Ectodermal cell (in vitro differentiated cells): ENCODE results near the gene GABBR2.

Experiments
- H3K27ac ChIP-seq: 2 replicates; pipeline ENCODE4 v1.7.0; 2013; ENCODE audit warnings: mild to moderate bottlenecking, low read depth, low read length; ENCODE audit not compliant: insufficient read depth, poor library complexity, severe bottlenecking
- H3K27me3 ChIP-seq: 2 replicates; pipeline ENCODE4 v1.7.0; 2013; ENCODE audit warnings: mild to moderate bottlenecking, low read length; ENCODE audit not compliant: insufficient read depth, control insufficient read depth, poor library complexity, severe bottlenecking
- H3K36me3 ChIP-seq: one replicate; pipeline ENCODE4 v1.7.0; 2013; ENCODE audit warnings: low read length; ENCODE audit not compliant: control insufficient read depth, insufficient read depth
- H3K4me1 ChIP-seq: one replicate; pipeline ENCODE4 v1.7.0; 2013; ENCODE audit warnings: low read length; ENCODE audit not compliant: control insufficient read depth, insufficient read depth
- H3K4me3 ChIP-seq: 2 replicates; pipeline ENCODE4 v1.7.0; 2013; ENCODE audit warnings: low read depth, low read length, control low read depth; ENCODE audit not compliant: insufficient read depth
- H3K9me3 ChIP-seq: 2 replicates; pipeline ENCODE4 v1.7.0; 2013; ENCODE audit warnings: mild to moderate bottlenecking, low read length, moderate library complexity; ENCODE audit not compliant: control insufficient read depth
- WGBS, 2 experiments: methylation state at CpG; one replicate each; pipeline ENCODE4 v1.1.7; 2013; ENCODE audit warnings: missing lambda C conversion rate in 2 of 2; 5-methylcytosine and 5-hydroxymethylcytosine counted together

The GABBR2 gene

DNA sequence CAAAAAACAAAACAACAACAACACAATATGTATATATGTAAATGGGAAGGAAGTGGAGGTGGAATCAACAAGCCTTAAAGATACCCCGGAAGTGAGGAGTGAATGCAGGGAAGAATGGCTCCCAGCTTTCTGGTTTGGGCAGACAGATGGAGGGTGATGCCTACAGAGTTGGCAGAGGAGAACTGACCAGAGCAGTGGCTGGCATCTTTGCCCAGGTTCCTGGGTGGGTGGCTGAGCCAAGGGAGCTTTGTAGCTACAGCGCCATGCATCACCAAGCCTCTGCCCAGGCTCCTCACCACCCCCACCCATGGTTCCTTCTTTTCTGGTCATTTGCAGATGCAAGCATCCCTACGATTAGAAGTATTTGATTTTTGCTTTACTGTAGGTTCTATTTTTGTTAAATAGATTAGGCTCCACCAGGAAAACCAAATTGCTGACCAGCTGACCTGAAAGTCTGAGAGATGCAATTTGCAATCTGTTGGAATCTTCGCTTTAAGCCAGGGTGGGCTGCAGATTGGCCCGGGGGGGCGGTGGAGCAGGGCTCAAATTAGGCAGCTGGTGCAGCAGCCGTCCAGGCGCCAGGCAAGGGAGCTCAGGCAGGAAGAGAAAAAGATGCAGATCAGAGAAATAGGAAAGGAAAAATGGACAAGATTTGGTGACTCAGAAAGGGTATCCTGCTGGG lies 290.0 kb downstream of the GABBR2 start:
- H3K27ac ChIP-seq, result no peak overlapping the region
- H3K27me3 ChIP-seq, result no peaks in the 10 kb centered on the region
- H3K36me3 ChIP-seq, result no peaks in the 10 kb centered on the region
- H3K4me1 ChIP-seq, result no peaks in the 10 kb centered on the region
- H3K9me3 ChIP-seq, result no peaks in the 10 kb centered on the region
- H3K4me3 ChIP-seq, result no peak overlapping the region
- 94 to 95% methylated on average over 8 of the region's 8 CpGs for WGBS, 2 experiments

DNA sequence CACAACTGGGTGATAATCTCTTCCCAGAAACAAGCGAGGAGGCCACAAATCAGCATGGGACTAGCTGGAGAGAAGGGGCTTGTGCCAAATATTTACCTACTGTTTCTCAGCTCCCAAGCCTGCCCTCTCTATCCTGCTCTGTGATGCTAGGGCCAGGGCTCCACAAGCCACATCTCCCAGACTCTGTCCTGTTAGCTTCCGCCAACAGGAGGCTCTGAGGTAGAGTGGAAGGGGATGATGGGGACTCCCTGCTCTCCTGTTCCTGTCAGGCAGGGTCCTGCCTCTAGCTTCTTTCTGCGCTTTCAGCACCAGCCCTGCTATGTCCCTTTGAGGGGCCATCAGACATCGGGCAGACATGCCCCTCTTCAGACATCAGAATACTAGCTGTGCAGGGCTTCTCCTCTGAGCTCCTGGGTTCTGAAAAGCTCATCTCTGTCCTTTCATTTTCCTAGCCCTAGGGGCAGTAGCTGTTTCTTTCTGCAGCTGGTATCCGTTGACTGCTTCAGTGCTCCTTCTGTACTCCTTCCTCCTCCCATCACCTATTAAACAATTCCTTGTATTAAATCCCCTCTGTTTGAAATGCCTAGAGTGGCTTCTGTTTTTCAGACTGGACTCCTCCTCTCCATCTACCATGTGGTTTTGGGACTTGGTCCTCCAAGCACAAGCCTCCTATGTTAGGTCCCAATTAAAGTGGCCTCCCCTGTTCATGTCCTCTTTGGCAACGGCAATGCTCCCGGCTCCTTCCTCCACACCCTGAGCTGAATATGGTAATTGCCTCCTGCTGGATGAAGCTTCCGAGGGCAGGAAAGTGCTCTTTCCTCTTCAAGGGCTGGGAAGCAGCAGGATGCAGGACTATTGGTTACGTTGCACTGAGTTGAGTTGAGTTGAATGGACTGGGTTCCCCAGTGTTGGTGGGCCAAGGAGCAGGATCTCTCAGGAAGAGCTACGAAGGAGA lies 292.2 kb downstream of the GABBR2 start:
- 81 to 82% methylated on average over 10 of the region's 10 CpGs for WGBS, 2 experiments
- Histone ChIP-seq H3K27me3 (no peaks in the 10 kb centered on the region), H3K4me1 (no peaks in the 10 kb centered on the region), H3K4me3 (no peak overlapping the region), H3K36me3 (no peaks in the 10 kb centered on the region), H3K9me3 (no peaks in the 10 kb centered on the region), H3K27ac (no peak overlapping the region)

DNA sequence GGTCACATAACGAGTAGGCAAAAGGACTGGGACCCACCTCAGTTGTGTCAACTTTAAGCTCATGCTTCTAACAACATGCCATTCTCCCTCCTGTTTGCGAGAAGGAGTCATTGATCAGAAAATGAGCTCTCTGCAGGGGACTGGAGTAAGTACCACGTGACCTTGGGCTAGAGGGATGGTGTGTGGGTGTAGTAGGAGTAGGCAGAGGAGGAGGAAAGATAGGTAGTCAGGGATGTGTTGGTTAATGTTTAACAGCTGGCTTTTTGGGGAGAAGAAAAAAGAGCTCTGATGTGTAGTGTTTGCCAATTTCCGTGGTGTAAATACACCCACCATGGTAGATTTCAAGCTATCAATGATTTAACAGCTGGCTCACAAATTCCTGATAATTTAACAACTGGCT lies 293.0 kb downstream of the GABBR2 start:
- Histone ChIP-seq H3K27ac (no peak overlapping the region), H3K27me3 (no peaks in the 10 kb centered on the region), H3K36me3 (no peaks in the 10 kb centered on the region), H3K9me3 (no peaks in the 10 kb centered on the region), H3K4me1 (no peaks in the 10 kb centered on the region), H3K4me3 (no peak overlapping the region)
- 66 to 68% methylated on average over 4 of the region's 4 CpGs for WGBS, 2 experiments

DNA sequence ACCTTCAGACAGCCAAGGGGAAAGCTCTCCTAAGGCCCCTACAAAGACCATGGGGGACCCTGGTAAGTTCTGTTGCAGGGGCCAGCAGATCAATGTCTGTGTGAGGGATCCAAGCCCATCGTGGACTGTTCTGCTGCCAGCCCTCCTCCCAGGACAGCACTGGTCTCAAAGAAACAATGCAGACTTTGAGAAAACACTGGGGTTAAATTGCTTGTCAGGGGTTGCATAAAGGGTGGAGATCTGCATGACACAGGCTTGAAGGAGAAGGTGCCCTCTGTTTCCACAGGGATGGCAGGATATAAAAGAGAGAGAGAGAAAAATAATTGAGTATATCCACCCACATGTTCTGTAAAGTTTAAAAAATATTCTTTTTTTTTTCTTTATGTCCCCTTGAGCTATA lies 295.7 kb downstream of the GABBR2 start:
- Histone ChIP-seq H3K9me3 (no peaks in the 10 kb centered on the region), H3K27ac (no peak overlapping the region), H3K27me3 (no peaks in the 10 kb centered on the region), H3K4me1 (no peaks in the 10 kb centered on the region), H3K36me3 (no peaks in the 10 kb centered on the region), H3K4me3 (no peak overlapping the region)
- WGBS, 2 experiments, result 29 to 31% methylated on average over 1 of the region's 1 CpG

DNA sequence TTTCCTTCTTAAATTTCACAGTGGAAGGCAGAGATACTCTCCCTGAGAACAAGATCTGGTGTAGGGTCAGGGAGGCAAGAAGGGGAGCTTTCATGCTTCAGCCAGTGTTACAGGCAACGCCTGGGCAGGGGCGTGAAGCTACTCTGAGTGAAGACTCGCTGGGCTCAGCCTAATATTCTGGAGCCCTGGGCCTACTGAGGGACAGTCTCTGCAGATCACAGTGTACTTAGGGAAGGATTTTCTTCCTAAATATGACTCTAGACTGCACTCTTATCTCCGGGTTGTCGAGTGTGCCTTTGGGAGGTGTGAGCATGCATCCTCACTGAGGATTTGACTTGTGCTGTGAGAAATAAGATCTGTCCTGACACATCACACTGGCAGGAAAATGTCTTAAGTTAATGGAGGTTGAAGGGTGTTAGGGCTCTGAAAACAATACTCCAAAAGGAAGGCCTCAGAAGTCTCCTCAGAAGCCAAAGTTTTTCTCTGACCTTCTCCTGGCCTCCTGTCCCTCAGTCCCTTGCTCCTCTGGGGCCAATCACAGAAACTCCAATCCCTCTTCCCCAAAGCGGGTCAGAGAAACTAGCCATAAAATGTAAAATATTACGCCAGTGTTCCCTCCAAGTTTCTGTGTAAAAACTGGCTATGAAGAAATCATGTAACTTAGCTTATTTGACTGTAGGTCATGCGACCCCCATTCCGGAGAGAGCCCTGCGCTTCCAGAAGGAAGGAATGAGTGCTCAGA lies 296.5 kb downstream of the GABBR2 start:
- no peaks in the 10 kb centered on the region for H3K27me3 ChIP-seq
- H3K9me3 ChIP-seq, result no peaks in the 10 kb centered on the region
- no peak overlapping the region for H3K4me3 ChIP-seq
- no peaks in the 10 kb centered on the region for H3K36me3 ChIP-seq
- WGBS, 2 experiments, result 93 to 94% methylated on average over 10 of the region's 10 CpGs
- H3K4me1 ChIP-seq, result no peaks in the 10 kb centered on the region
- H3K27ac ChIP-seq, result no peak overlapping the region

DNA sequence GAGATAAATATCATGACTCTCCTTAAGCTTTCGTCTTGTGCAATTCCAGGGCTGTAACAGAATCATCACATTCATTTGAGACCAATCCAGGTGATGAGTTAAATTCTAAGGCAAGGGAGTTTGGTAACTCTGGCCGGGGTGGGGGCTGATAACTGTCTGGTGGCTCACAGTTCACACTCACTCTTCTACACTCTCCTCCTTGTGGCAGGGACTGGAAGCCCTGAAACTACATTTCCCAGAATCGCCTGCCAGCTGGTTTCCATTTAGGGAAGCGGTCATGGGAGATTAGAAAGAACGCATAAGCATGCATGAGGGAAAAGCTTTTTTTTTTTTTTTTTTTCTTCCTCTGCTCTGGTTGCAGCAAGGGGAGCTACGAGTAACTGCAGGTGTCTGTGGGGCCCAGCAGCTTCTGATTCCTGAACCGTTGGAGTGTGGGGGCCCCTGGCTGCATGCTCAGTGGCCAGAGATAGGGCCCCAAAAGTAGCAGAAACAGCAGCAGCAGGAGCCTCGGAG lies 298.5 kb downstream of the GABBR2 start:
- Histone ChIP-seq H3K4me3 (no peak overlapping the region), H3K9me3 (no peaks in the 10 kb centered on the region), H3K36me3 (no peaks in the 10 kb centered on the region), H3K27me3 (no peaks in the 10 kb centered on the region), H3K27ac (no peak overlapping the region), H3K4me1 (no peaks in the 10 kb centered on the region)
- WGBS, 2 experiments, result 58 to 61% methylated on average over 7 of the region's 8 CpGs

DNA sequence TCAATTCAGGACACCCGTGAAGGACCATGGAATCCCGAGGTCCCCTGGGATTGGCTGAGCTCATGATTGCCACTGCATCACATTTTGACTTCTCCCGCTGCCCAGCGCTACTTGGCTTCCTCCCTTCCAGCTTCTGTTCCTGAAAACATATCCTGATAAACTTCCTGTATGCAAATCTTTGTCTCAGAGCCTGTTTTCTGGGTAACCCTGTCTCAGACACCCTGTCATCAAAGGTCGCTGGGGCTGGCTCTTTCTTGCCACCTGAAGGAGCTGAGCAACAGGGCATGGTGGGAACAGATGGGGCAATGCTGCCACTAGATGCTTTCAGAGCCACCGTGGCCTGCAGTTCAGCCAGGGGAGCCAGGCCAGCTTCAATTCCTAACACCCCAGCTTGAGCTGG lies 299.0 kb downstream of the GABBR2 start:
- H3K36me3 ChIP-seq, result no peaks in the 10 kb centered on the region
- H3K27ac ChIP-seq, result no peak overlapping the region
- H3K4me3 ChIP-seq, result no peak overlapping the region
- no peaks in the 10 kb centered on the region for H3K9me3 ChIP-seq
- WGBS, 2 experiments, result 89 to 91% methylated on average over 6 of the region's 6 CpGs
- H3K4me1 ChIP-seq, result no peaks in the 10 kb centered on the region
- H3K27me3 ChIP-seq, result no peaks in the 10 kb centered on the region

DNA sequence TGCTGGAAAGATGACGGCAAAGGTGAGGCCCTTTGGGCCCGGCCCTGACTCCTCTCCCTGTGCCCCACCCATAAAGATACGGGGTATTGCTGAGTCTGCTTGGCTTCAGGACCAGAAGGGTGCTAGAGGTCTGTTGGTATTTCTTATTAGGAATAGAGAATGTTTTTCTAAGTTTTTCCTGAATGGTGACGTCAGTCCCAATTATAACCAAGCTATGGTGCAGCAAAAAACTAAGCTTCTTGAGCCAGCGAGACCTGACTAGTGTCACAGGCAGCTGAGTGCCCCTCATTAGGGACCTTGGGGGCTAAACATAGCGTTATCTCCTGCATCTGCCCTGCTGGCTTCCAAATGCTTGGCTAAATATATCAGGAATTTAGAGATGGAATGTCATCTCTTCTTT lies 302.3 kb downstream of the GABBR2 start:
- WGBS, 2 experiments, result 94 to 95% methylated on average over 6 of the region's 6 CpGs
- no peaks in the 10 kb centered on the region for H3K27me3 ChIP-seq
- H3K4me1 ChIP-seq, result no peaks in the 10 kb centered on the region
- H3K4me3 ChIP-seq, result no peak overlapping the region
- no peaks in the 10 kb centered on the region for H3K9me3 ChIP-seq
- no peaks in the 10 kb centered on the region for H3K36me3 ChIP-seq
- no peak overlapping the region for H3K27ac ChIP-seq

DNA sequence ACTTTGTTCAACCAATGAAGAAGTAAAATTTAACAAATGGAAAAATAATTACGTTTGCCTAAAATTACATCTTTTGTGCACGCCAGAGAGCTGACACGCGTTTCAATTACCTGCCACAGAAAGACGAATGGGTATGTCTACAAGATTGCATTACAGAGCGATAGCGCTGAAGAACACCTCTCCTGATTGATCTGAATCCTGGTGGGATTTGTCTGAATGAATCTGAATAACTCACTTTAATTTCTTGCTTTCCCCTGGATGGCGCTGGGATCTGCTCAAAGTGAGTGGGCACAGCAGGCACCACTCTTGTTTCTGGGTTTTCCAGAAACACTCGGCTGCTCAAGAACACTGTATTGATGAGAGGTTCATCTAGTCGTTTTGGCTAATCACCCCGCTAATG lies 304.5 kb downstream of the GABBR2 start:
- 93% methylated on average over 11 of the region's 11 CpGs for WGBS, 2 experiments
- Histone ChIP-seq H3K9me3 (no peaks in the 10 kb centered on the region), H3K4me3 (no peak overlapping the region), H3K4me1 (no peaks in the 10 kb centered on the region), H3K27ac (no peak overlapping the region), H3K27me3 (no peaks in the 10 kb centered on the region), H3K36me3 (no peaks in the 10 kb centered on the region)

DNA sequence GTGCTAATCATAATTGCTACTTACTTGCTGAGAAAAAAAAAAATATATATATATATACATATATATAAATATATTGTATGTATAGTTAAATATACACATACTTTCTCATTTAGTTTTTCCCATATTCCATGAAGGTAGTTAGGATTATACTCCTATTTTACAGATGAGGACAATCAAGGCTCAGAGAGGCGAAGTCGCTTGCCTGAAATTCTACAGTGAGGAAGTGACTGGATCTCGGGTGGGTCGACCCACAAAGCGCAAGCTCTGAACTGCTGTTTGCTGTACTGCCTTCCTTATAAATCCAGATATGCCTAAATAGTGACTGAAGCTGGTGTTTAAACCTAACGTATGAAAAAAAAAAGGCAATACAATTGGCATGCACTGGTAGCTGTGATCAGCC lies 305.0 kb downstream of the GABBR2 start:
- 95 to 96% methylated on average over 6 of the region's 6 CpGs for WGBS, 2 experiments
- H3K36me3 ChIP-seq, result no peaks in the 10 kb centered on the region
- H3K9me3 ChIP-seq, result no peaks in the 10 kb centered on the region
- H3K27me3 ChIP-seq, result no peaks in the 10 kb centered on the region
- no peak overlapping the region for H3K27ac ChIP-seq
- no peaks in the 10 kb centered on the region for H3K4me1 ChIP-seq
- H3K4me3 ChIP-seq, result no peak overlapping the region
